Measurements from ENCODE around the gene NF1.

- TF ChIP-seq POLR2A (IDR thresholded peaks at IDR 0.05) (no peak), CTCF (IDR thresholded peaks at IDR 0.05) (no peak)
These were observed 313.8 kb downstream of the NF1 start for GRCh38 chr17:31408586-31408985.
